ENCODE data around the gene VPS50. TPM values are rescaled to one million over a fixed set of nuclear protein-coding genes. Genes with fewer than 3 reads are reported as not detected.

The VPS50 gene
- total RNA-seq, 1 experiment from 2014 or later = 17.2 TPM

- DNase-seq (ENCODE audit: extremely low read depth, low read depth) = no peak
Observed at GRCh38 chr7:93390660-93391059, 158.5 kb downstream of the VPS50 start.

- DNase-seq (ENCODE audit: extremely low read depth, low read depth) = no peak
Observed at GRCh38 chr7:93392984-93393383, 160.8 kb downstream of the VPS50 start.

GRCh38 chr7:93399642-93400041, 167.5 kb downstream of the VPS50 start:
- DNase-seq (ENCODE audit: extremely low read depth, low read depth) = no peak

GRCh38 chr7:93402944-93403343, 170.8 kb downstream of the VPS50 start:
- peak; percentile 8 for DNase-seq (ENCODE audit: extremely low read depth, low read depth)

GRCh38 chr7:93407239-93407638, 175.1 kb downstream of the VPS50 start:
- DNase-seq (ENCODE audit: extremely low read depth, low read depth) = no peak

- no peak for DNase-seq (ENCODE audit: extremely low read depth, low read depth)
Observed at GRCh38 chr7:93409324-93409723, 177.2 kb downstream of the VPS50 start.

Other genes starting within 250 kb of the VPS50 start
- gene SAMD9, start 114.4 kb upstream of the VPS50 start, total RNA-seq (2014; rRNA removed; shearing (Covaris generic)) = 4.8 and 5.2 TPM in 2 replicates
- 3.8 and 4.7 TPM in 2 replicates for gene SAMD9L, start 84.0 kb upstream of the VPS50 start, total RNA-seq (2014; rRNA removed; shearing (Covaris generic))
- gene HEPACAM2, start 5.9 kb upstream of the VPS50 start, total RNA-seq (2014; rRNA removed; shearing (Covaris generic)) = not detected in 2 replicates

All from NCI-H460 (cell line).